Astrocyte of the spinal cord (primary cell): ENCODE results near the gene DSCAM.

ENCODE experiments used
- DNase-seq: peaks from one replicate; pipeline ENCODE4 v3.0.0; 2011; ENCODE audit warnings: low read depth, low spot score
- H3K4me3 ChIP-seq: 2 replicates; pipeline ENCODE4 v1.5.1; 2011; ENCODE audit warnings: low read depth, mild to moderate bottlenecking, low read length, moderate library complexity
- CTCF ChIP-seq: IDR thresholded peaks from 2 replicates; pipeline ENCODE4 v1.5.1; 2012; ENCODE audit warnings: low read depth, mild to moderate bottlenecking, low read length, inconsistent platforms
- in situ Hi-C: cut with HindIII; loops from 2 replicates; pipeline ENCODE4 v1.10.0; 2017; ENCODE audit warnings: low sequenced_read_pairs

The DSCAM gene

GRCh38 chr21:40095477-40095876 lies 751.5 kb downstream of the DSCAM start:
- no peak for TF ChIP-seq CTCF
- no peak overlapping the region for H3K4me3 ChIP-seq
- no peak for DNase-seq
- in situ Hi-C loops, result no loop called here

- in situ Hi-C loops, result no loop called here
- no peak for DNase-seq
- TF ChIP-seq CTCF, result no peak
- H3K4me3 ChIP-seq, result no peak overlapping the region
Observed at GRCh38 chr21:40080385-40080784, 766.6 kb downstream of the DSCAM start.

- TF ChIP-seq CTCF, result no peak
- in situ Hi-C loops, result no loop called here
- no peak overlapping the region for H3K4me3 ChIP-seq
- no peak for DNase-seq
Observed at GRCh38 chr21:40074710-40075109, 772.2 kb downstream of the DSCAM start.

GRCh38 chr21:40074198-40074597 lies 772.8 kb downstream of the DSCAM start:
- no peak overlapping the region for H3K4me3 ChIP-seq
- DNase-seq, result no peak
- in situ Hi-C loops, result no loop called here
- TF ChIP-seq CTCF, result no peak

GRCh38 chr21:40073642-40074041 lies 773.3 kb downstream of the DSCAM start:
- DNase-seq, result no peak
- no peak for TF ChIP-seq CTCF
- H3K4me3 ChIP-seq, result no peak overlapping the region
- in situ Hi-C loops, result no loop called here

- TF ChIP-seq CTCF, result no peak
- DNase-seq, result no peak
- H3K4me3 ChIP-seq, result no peak overlapping the region
- in situ Hi-C loops, result no loop called here
Observed at GRCh38 chr21:40070871-40071270, 776.1 kb downstream of the DSCAM start.

GRCh38 chr21:40067751-40068150 lies 779.2 kb downstream of the DSCAM start:
- DNase-seq, result no peak
- no peak for TF ChIP-seq CTCF
- in situ Hi-C loops, result no loop called here
- no peak overlapping the region for H3K4me3 ChIP-seq
